ENCODE results near the gene RPL15. TPM values are rescaled to one million over a fixed set of nuclear protein-coding genes. Genes with fewer than 3 reads are reported as not detected.

Gene RPL15
- total RNA-seq, 1 donor from 2014 or later: 1,629 TPM

DNA sequence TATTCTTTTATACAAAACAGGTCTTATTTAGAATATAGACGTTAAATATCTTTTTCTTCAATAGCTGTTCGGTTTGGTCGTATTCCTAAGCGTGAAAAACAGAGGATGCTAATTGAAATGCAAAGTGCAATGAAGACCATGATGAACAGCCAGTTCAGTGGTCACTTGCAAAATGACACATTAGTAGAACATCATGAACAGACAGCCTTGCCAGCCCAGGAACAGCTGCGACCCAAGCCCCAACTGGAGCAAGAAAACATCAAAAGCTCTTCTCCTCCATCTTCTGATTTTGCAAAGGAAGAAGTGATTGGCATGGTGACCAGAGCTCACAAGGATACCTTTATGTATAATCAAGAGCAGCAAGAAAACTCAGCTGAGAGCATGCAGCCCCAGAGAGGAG lies 45.0 kb downstream of the RPL15 start:
- peaks cover 5% of the 10 kb centered on the region for H4K20me1 ChIP-seq (ENCODE audit: insufficient read depth, low read length)
- TF ChIP-seq CTCF (IDR thresholded peaks at IDR 0.05; ENCODE audit: insufficient read depth, low read depth, low read length) (no peak), EZH2 (IDR thresholded peaks at IDR 0.05; ENCODE audit: insufficient read depth, low read length) (no peak)

DNA sequence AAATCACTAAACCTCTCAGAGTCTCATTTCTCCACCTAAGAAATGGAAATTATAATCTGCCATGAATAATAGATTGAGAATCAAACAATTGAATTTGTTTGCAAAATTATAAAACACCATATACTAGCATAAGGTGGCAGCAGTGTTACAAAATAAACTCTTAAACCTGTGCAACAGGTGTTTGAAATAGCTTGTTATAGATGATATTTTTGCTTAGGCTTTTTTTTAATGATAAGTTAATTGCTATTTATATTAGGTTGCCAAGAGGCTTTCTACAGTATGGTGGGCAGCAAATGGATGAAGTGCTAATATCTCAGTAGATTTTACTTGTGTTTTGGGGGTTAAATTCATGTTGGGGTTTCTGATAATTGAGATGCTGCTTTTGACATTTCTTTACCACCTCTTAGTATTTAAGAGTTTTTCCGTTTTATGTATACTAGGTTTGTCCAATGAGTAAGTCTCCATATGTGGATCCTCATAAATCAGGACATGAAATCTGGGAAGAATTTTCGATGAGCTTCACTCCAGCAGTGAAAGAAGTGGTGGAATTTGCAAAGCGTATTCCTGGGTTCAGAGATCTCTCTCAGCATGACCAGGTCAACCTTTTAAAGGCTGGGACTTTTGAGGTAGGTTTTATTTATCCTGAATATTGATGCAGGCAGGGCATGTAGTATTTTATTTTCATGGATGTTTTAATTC lies 47.8 kb downstream of the RPL15 start:
- FAIRE-seq (no peak), DNase-seq (ENCODE audit: low read depth) (no peak)
- Mint-ChIP-seq H3K27ac (ENCODE audit: unreplicated experiment) (no peak overlapping the region), H3K27me3 (ENCODE audit: low read depth, unreplicated experiment) (no peaks in the 10 kb centered on the region), H3K9me3 (ENCODE audit: unreplicated experiment) (no peaks in the 10 kb centered on the region), H3K4me3 (ENCODE audit: unreplicated experiment) (no peak overlapping the region), H3K4me1 (ENCODE audit: low read depth, unreplicated experiment) (peaks cover 20% of the 10 kb centered on the region), H3K36me3 (ENCODE audit: low read depth, unreplicated experiment) (peaks cover 10% of the 10 kb centered on the region)
- no peak overlapping the region for H3K4me3 ChIP-seq (ENCODE audit: insufficient read depth, low read depth, low read length)
- H3K4me1 ChIP-seq (ENCODE audit: insufficient read depth, low read length): peaks cover 1% of the 10 kb centered on the region
- H3K27ac ChIP-seq (ENCODE audit: low read depth, low read length): no peak overlapping the region
- no peaks in the 10 kb centered on the region for H3K27me3 ChIP-seq (ENCODE audit: insufficient read depth, low read length)
- H3K9ac ChIP-seq (ENCODE audit: low read length): no peak overlapping the region
- H3K79me2 ChIP-seq (ENCODE audit: insufficient read depth, low read length): no peaks in the 10 kb centered on the region
- H3K9me3 ChIP-seq (ENCODE audit: insufficient read depth, low read depth, low read length): no peaks in the 10 kb centered on the region
- H3K4me2 ChIP-seq (ENCODE audit: low read length): no peak overlapping the region
- peaks cover 5% of the 10 kb centered on the region for H3K36me3 ChIP-seq (ENCODE audit: insufficient read depth, low read length)
- TF ChIP-seq EZH2 (IDR thresholded peaks at IDR 0.05; ENCODE audit: insufficient read depth, low read length) (no peak), CTCF (IDR thresholded peaks at IDR 0.05; ENCODE audit: insufficient read depth, low read depth, low read length) (no peak)
- no peak overlapping the region for H2AFZ ChIP-seq (ENCODE audit: low read depth, low read length)
- H4K20me1 ChIP-seq (ENCODE audit: insufficient read depth, low read length): no peaks in the 10 kb centered on the region

More for the DNA sequence above, 45.0 kb downstream of the RPL15 start:
- H3K27me3 Mint-ChIP-seq (ENCODE audit: low read depth, unreplicated experiment): no peaks in the 10 kb centered on the region
- H3K9me3 ChIP-seq (ENCODE audit: insufficient read depth, low read depth, low read length): no peaks in the 10 kb centered on the region
- H3K4me2 ChIP-seq (ENCODE audit: low read length): no peak overlapping the region
- no peaks in the 10 kb centered on the region for H3K79me2 ChIP-seq (ENCODE audit: insufficient read depth, low read length)
- no peaks in the 10 kb centered on the region for H3K9me3 Mint-ChIP-seq (ENCODE audit: unreplicated experiment)
- peaks cover 8% of the 10 kb centered on the region for H3K4me1 ChIP-seq (ENCODE audit: insufficient read depth, low read length)
- DNase-seq (ENCODE audit: low read depth): no peak
- H3K36me3 Mint-ChIP-seq (ENCODE audit: low read depth, unreplicated experiment): peaks cover 10% of the 10 kb centered on the region
- no peaks in the 10 kb centered on the region for H3K27me3 ChIP-seq (ENCODE audit: insufficient read depth, low read length)
- no peak overlapping the region for H3K27ac Mint-ChIP-seq (ENCODE audit: unreplicated experiment)
- no peak overlapping the region for H3K9ac ChIP-seq (ENCODE audit: low read length)
- H3K4me3 ChIP-seq (ENCODE audit: insufficient read depth, low read depth, low read length): no peak overlapping the region
- no peak overlapping the region for H2AFZ ChIP-seq (ENCODE audit: low read depth, low read length)
- peaks cover 29% of the 10 kb centered on the region for H3K4me1 Mint-ChIP-seq (ENCODE audit: low read depth, unreplicated experiment)
- H3K27ac ChIP-seq (ENCODE audit: low read depth, low read length): no peak overlapping the region
- no peak for FAIRE-seq
- H3K36me3 ChIP-seq (ENCODE audit: insufficient read depth, low read length): peaks cover 5% of the 10 kb centered on the region
- no peak overlapping the region for H3K4me3 Mint-ChIP-seq (ENCODE audit: unreplicated experiment)

DNA sequence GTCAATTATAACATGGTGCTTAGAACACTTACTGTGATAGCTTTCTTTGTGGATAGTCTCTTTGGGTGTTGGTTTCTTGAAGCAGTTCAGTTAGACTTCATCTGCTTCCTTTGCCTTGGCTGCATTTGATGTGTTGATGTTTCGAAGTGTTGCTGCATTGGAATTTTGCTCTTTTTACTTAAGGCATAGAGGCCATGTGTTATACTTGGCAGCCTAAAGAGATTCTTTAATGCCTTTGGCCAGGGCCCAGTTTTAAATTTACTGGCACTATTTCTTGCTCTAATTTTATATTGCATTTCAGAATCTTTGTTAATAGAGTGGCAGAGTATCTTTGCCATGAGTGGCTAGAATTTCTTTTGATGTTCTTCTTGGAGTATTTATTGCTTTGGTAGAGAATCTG lies 49.4 kb downstream of the RPL15 start:
- Histone ChIP-seq H3K4me3 (ENCODE audit: insufficient read depth, low read depth, low read length) (no peak overlapping the region), H4K20me1 (ENCODE audit: insufficient read depth, low read length) (no peaks in the 10 kb centered on the region), H3K9ac (ENCODE audit: low read length) (no peak overlapping the region), H3K4me2 (ENCODE audit: low read length) (no peak overlapping the region), H2AFZ (ENCODE audit: low read depth, low read length) (no peak overlapping the region), H3K36me3 (ENCODE audit: insufficient read depth, low read length) (peaks cover 5% of the 10 kb centered on the region), H3K27ac (ENCODE audit: low read depth, low read length) (no peak overlapping the region), H3K9me3 (ENCODE audit: insufficient read depth, low read depth, low read length) (no peaks in the 10 kb centered on the region), H3K27me3 (ENCODE audit: insufficient read depth, low read length) (no peaks in the 10 kb centered on the region), H3K79me2 (ENCODE audit: insufficient read depth, low read length) (no peaks in the 10 kb centered on the region), H3K4me1 (ENCODE audit: insufficient read depth, low read length) (no peaks in the 10 kb centered on the region)
- Mint-ChIP-seq H3K36me3 (ENCODE audit: low read depth, unreplicated experiment) (peaks cover 6% of the 10 kb centered on the region), H3K4me3 (ENCODE audit: unreplicated experiment) (no peak overlapping the region), H3K27ac (ENCODE audit: unreplicated experiment) (no peak overlapping the region), H3K4me1 (ENCODE audit: low read depth, unreplicated experiment) (peaks cover 13% of the 10 kb centered on the region), H3K9me3 (ENCODE audit: unreplicated experiment) (no peaks in the 10 kb centered on the region), H3K27me3 (ENCODE audit: low read depth, unreplicated experiment) (no peaks in the 10 kb centered on the region)
- FAIRE-seq (no peak), DNase-seq (ENCODE audit: low read depth) (peak; percentile 13)
- no peak for TF ChIP-seq EZH2 (IDR thresholded peaks at IDR 0.05; ENCODE audit: insufficient read depth, low read length)
- no peak for TF ChIP-seq CTCF (IDR thresholded peaks at IDR 0.05; ENCODE audit: insufficient read depth, low read depth, low read length)

All from astrocyte (in vitro differentiated cells and primary cell).